HUDEP-2 (cell line): ENCODE data around the gene APPL2.
"Not testable (repeated sequence)": the region's sequence is repeated elsewhere in the genome, so short reads cannot be mapped to it uniquely, and the experiment has no call there.

ENCODE experiments used
- DNase-seq, 76 experiments: peaks; one replicate each; lab custom pipeline; 2025; ENCODE audit not compliant: unreplicated experiment in 76 of 76; lab: John Stamatoyannopoulos, UW

Gene APPL2

GRCh38 chr12:105201299-105201698 lies 34.7 kb downstream of the APPL2 start:
- DNase-seq, result no peak

DNA sequence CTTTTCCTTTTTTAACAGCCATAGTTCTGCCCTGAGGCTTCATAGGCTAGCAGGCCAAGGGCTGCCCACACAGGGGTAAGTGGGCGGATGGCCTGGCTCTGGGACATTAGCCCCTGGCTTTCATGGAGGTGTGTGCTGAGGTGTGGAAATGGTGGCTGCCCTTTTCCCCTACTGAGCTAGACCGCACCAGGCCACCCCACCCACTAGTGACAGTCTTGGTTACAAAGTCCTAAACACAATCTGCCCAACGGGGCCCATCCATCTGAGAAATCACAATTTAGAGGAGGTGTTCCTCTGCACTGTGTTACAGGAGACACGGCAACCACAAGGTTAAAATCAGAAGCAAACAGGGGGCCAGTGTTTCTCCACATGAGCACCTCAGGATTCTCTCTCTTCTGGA lies 35.6 kb downstream of the APPL2 start:
- DNase-seq, result no peak

DNA sequence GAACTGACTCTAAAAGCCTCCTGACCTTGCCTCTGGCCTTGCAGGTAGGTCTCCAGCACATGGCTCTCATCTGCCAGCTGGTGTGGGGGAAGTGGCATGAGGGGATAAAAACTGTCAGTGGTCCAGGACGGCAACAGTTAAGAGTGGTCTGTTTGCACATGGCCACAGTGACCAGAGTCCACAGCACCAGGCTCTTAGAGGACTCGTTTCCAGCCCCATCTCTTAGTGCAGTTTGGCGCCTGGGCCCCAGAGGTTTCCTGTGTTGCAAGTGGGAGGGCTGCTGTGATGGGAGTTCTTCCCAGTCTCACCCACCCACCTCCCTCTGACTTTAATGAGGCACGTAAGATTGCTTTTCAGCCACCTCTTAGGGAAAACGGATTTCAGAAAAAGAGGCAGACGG lies 37.0 kb downstream of the APPL2 start:
- DNase-seq, result no peak

DNA sequence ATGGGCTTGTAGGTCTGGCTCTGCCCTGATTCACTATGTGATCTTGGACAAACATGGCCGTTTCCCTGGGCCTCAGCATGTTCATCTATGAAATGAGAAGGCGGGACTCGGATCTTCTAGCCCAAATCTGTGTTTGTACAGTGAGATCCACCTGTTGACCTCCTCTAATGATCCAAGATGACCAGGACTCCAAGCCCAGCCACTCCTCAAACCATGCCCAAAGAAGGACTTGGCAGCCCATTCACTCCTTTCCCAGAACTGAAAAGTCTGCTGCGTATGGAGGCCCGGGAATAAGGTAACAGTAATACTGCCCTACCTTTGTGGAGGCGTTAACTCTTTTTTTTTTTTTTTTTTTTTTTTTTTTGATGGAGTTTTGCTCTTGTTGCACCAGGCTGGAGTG lies 39.9 kb downstream of the APPL2 start:
- DNase-seq, result no peak

DNA sequence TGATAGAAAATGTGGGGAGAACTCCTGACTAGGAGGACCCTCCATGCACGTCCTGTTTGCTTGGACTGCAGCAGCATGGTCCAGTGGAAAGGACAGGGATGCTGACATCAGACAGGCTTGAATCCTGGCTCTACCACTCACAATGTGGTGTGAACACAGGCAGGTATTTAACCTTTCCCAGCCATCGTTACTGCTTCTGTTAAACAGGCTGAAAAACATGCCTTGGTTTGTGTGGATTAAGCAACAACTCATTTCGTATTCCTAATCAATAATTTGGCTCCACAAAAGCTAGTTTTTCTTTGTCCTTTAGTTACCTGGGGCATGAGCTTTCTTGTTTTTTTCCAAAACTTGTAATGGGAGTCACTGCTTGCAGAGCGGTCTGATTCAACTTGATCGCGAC lies 41.0 kb downstream of the APPL2 start:
- DNase-seq, result no peak

DNA sequence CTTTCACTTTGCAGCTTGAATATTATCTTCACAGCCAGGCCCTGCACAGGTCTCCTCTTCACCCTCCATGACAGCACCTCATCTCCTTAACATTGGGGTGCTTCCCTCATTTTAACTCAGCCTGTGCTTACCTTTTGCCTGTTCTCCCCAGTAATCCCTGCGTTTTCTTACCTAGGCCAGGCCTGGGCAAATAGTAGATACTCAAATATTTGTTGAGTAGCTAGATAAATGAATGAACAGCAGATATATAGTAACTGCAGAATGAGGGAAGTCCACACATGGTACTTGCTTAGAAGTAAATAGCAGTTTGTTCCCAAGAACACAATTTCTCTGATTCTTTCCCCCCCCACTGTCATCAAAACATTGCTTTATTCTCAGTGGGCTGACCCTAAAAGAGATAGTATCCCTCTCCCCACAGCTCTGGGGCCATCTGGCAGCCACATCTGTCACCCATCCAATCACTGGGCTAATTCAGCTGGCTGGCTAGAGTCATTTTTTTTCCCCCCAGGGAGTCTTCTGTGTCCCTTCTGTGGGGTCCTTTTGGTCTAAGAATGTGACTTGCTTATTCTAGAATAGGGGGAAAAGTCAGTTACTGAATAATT lies 43.2 kb downstream of the APPL2 start:
- DNase-seq, result no peak

GRCh38 chr12:105190530-105190929 lies 45.4 kb downstream of the APPL2 start:
- no peak for DNase-seq

DNA sequence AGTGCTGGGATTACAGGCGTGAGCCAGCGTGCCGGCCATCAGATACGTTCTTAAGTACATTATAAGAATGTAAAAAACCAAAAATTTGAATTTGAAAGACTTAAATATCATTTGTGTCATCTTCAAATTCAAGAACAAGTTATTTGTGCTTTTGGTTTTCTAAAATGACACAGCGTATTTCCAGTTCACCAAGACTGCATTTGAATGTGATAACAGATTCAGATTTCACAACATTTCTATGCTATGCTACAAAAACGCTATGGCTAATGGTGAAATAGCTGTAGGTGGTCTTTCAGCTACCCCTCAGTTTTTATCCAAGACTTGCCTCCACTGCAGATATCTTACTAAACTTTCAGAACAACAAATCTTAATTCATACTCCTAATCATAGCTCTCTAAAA lies 46.7 kb downstream of the APPL2 start:
- DNase-seq, result no peak

DNA sequence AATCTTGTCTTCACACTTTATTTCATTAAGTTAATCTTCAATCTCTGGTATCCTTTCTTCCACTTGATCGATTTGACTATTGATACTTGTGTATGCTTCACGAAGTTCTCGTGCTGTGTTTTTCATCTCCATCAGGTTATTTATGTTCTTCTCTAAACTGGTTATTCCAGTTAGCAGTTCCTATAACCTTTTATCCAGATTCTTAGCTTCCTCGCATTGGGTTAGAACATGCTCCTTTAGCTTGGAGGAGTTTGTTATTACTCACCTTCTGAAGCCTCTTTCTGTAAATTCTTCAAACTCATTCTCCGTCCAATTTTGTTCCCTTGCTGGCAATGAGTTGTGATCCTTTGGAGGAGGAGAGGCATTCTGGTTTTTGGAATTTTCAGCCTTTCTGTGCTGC lies 52.0 kb downstream of the APPL2 start:
- not testable (repeated sequence) for DNase-seq

GRCh38 chr12:105183406-105183805 lies 52.6 kb downstream of the APPL2 start:
- not testable (repeated sequence) for DNase-seq

DNA sequence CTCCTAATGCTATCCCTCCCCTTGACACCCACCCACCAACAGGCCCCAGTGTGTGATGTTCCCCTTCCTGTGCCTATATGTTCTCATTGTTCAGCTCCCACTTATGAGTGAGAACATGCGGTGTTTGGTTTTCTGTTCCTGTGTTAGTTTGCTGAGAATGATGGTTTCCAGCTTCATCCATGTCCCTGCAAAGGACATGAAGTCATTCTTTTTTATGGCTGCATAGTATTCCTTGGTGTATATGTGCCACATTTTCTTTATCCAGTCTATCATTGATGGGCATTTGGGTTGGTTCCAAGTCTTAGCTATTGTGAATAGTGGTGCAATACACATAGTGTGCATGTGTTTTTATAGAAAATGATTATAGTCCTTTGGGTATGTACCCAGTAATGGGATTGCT lies 56.9 kb downstream of the APPL2 start:
- DNase-seq, result not testable (repeated sequence)

DNA sequence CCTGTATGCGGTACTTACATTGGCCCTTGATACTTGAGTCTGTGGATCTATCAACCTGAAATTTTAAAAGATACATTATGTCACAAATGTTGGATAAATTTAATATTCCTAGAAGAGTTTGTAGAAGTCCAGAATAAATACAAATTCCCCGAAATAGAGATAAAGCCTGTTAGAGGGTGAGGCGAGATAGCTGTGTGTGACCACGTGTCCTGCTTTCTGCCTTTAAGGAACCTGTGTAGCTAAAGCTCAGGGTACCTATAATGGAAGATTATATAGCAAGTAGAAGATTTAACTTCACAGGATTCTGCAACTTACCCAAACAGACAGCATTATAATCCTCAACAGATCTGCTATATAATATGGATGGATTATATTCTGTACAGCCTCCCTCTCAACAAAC lies 58.8 kb downstream of the APPL2 start:
- DNase-seq, result no peak

DNA sequence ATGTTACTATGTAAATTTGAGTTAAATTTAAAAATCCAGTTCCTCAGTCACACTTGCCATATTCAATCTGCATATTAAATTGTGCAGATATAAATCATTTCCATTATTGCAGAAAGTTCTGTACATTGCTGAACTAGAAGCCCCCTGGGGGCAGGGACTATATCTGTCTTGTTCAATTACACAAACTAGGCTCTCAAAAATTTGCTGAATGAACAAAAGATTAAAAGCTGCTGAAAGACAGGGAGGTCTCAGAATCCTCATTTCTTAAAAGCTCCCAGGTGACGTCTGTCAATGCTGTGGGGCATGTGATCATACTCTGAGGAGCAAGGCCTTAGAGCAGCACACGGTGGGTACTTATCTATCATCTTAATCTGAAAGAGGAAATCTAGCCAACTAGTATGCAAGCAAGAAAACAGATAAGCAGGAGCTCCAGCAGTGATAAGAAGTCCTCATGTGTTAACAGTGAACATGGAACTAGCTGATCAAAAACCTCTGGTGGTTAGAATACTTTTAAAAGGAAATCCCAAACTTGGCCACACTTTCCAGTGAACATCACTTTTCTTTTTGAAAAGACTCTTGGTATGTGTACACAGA lies 60.5 kb downstream of the APPL2 start:
- DNase-seq, result peak in 15 of 76 experiments; percentile 5 to 62 (median 34)

- peak in 10 of 76 experiments; percentile 5 to 39 (median 24) for DNase-seq
These were observed 64.1 kb downstream of the APPL2 start for GRCh38 chr12:105171691-105172436.

DNA sequence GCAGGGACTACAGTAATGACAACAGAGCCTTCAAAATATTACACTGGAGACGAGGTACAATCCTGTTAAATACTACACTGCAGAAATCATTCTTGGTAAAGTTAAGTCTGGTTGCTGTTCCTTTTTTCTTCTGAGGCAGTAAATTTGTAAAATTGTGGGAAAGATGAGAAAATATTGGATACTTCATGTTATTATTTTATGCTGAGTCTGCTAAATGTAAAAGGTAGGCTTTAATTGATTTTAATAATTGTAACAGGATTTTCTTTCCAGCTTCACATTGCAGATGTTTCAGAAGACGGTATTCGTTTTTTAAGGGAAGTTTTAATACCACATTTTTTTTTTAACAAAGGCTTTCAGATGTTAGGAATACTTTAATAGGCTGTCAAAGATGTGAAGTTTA lies 65.8 kb downstream of the APPL2 start:
- peak in 2 of 76 experiments; percentile 4 to 17 for DNase-seq

DNA sequence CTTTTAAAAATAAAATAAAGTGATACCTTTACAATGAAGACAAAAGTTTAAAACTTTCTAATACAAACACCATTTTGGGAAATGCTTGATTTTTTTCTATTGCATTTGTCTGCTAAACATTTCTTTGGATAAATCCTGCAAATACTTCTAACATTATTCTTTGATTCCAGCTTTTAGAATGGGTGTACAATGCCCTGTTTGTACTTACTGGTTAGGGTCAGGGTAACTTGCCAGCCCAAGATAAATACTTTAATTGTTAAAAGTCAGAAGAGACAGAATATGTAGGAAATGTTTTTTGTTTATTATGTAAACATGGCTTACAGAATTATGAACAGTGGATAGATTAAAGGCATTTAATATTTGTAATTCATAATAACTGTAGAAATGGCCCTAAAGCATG lies 68.0 kb downstream of the APPL2 start:
- no peak for DNase-seq

GRCh38 chr12:105167346-105167745 lies 68.6 kb downstream of the APPL2 start:
- no peak for DNase-seq

GRCh38 chr12:105166736-105167135 lies 69.2 kb downstream of the APPL2 start:
- DNase-seq, result no peak

DNA sequence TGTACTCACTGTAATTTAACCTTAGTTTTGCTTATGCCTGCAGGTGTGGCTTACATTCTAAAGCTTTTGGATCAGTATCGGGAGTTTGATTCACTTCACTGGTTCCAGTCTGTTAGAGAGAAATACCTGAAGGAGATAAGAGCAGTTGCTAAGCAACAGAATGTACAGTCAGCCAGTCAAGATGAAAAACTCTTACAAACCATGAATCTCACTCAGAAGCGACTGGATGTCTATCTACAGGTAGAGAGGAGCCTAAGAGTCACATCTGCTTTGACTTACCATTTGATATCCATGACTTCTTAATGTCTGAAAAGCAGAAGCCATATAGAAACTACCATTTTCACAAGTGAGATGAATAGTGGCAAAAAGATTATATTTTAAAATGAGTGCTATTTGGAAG lies 71.9 kb downstream of the APPL2 start:
- DNase-seq, result no peak

DNA sequence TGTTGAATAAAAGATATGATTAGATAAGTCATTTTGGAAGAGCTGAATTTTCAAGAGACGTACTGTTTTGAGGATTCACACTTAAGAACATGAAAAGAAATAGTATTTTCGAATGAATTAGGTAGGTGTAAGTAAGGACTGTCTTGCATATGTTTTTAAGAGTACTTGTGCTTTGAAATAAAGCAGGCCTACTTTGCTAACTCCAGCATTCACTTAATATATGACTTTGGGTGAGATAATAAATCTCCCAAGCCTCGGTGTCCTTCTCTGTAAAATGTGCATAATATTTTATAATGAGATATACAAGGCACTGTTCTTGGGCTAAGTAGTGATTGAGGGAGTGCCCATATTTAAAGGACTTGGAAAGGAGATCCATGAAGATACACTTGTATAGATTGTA lies 73.8 kb downstream of the APPL2 start:
- DNase-seq, result no peak

DNA sequence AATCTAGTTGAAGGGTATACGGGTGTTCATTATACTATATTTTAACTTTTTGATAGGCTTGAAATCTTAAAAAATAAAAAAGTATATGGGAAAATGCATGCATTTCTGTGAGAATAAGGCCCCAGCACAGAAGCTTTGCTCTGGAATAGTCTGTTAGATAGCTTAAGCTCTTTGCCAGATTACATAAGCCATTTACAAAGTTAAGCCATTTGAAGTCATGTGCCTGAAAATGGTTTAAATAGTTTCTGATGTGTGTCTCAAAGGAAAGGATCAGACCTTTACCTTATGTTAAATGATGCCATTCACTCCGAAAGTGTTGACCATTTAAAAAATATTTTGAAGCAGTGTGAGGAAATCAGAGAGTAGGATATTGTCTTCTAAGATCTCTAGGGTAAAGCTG lies 77.1 kb downstream of the APPL2 start:
- no peak for DNase-seq

DNA sequence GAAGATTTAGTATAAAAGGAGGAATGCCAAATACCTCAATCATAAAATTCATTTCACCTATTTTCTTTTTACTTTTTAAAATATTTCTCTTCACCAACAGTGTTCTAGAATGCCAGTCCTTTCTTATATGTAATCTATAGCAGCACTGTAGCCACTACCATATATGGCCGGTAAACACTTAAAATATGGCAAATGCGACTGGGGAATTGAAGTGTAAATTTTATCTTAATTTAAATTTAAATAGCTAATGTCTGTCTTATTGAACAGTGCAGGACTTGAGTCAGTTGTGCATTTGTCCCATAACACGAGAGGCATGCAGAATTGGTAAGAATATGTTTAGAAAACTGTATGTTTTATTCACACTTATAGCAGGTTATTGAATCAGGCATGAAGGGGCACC lies 78.4 kb downstream of the APPL2 start:
- no peak for DNase-seq
